ENCODE data around the gene COX7C.
A peak's percentile ranks its signal among the peaks of the same experiment; 100 is the strongest.

COX7C gene

GRCh38 chr5:86665984-86666760, 48.4 kb downstream of the COX7C start:
- no peaks in the 10 kb centered on the region for H3K4me1 ChIP-seq (ENCODE audit: insufficient read depth, low read length)
- H4K20me1 ChIP-seq (ENCODE audit: insufficient read depth, low read length): no peaks in the 10 kb centered on the region
- no peak overlapping the region for H3K4me3 ChIP-seq (ENCODE audit: low read depth in 1 of 2, low read length in 2 of 2)
- peak; percentile 8 for DNase-seq
- H3K36me3 ChIP-seq (ENCODE audit: insufficient read depth, low read length): no peaks in the 10 kb centered on the region
- no peaks in the 10 kb centered on the region for H3K79me2 ChIP-seq (ENCODE audit: insufficient read depth, low read length)
- H3K9me3 ChIP-seq (ENCODE audit: insufficient read depth, low read length, severe bottlenecking): no peaks in the 10 kb centered on the region
- TF ChIP-seq, protein P1, sequence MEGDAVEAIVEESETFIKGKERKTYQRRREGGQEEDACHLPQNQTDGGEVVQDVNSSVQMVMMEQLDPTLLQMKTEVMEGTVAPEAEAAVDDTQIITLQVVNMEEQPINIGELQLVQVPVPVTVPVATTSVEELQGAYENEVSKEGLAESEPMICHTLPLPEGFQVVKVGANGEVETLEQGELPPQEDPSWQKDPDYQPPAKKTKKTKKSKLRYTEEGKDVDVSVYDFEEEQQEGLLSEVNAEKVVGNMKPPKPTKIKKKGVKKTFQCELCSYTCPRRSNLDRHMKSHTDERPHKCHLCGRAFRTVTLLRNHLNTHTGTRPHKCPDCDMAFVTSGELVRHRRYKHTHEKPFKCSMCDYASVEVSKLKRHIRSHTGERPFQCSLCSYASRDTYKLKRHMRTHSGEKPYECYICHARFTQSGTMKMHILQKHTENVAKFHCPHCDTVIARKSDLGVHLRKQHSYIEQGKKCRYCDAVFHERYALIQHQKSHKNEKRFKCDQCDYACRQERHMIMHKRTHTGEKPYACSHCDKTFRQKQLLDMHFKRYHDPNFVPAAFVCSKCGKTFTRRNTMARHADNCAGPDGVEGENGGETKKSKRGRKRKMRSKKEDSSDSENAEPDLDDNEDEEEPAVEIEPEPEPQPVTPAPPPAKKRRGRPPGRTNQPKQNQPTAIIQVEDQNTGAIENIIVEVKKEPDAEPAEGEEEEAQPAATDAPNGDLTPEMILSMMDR (IDR thresholded peaks at IDR 0.05; ENCODE audit: borderline replicate concordance, extremely low read depth, low read length, poor library complexity, severe bottlenecking): no peak
- no peak for TF ChIP-seq EZH2 (IDR thresholded peaks at IDR 0.05; ENCODE audit: borderline replicate concordance, low read depth, low read length, severe bottlenecking)
- H3K9ac ChIP-seq (ENCODE audit: low read depth, low read length): no peak overlapping the region
- H3K27ac ChIP-seq (ENCODE audit: low read length): no peak overlapping the region
- no peaks in the 10 kb centered on the region for H3K27me3 ChIP-seq (ENCODE audit: insufficient read depth, low read length, poor library complexity)
- H2AFZ ChIP-seq (ENCODE audit: low read depth, low read length): no peak overlapping the region
- H3K4me2 ChIP-seq (ENCODE audit: insufficient read depth, low read length): no peak overlapping the region
- no peak; the same call in 2 of the 3 replicates for ATAC-seq (ENCODE audit: insufficient read depth, low read depth)

GRCh38 chr5:86666981-86667380, 49.2 kb downstream of the COX7C start:
- Histone ChIP-seq H3K4me1 (ENCODE audit: insufficient read depth, low read length) (no peaks in the 10 kb centered on the region), H3K79me2 (ENCODE audit: insufficient read depth, low read length) (no peaks in the 10 kb centered on the region), H3K4me3 (ENCODE audit: low read depth in 1 of 2, low read length in 2 of 2) (no peak overlapping the region), H4K20me1 (ENCODE audit: insufficient read depth, low read length) (no peaks in the 10 kb centered on the region), H3K27ac (ENCODE audit: low read length) (no peak overlapping the region), H2AFZ (ENCODE audit: low read depth, low read length) (no peak overlapping the region), H3K9ac (ENCODE audit: low read depth, low read length) (no peak overlapping the region), H3K27me3 (ENCODE audit: insufficient read depth, low read length, poor library complexity) (no peaks in the 10 kb centered on the region), H3K36me3 (ENCODE audit: insufficient read depth, low read length) (no peaks in the 10 kb centered on the region), H3K4me2 (ENCODE audit: insufficient read depth, low read length) (no peak overlapping the region), H3K9me3 (ENCODE audit: insufficient read depth, low read length, severe bottlenecking) (no peaks in the 10 kb centered on the region)
- no peak for TF ChIP-seq EZH2 (IDR thresholded peaks at IDR 0.05; ENCODE audit: borderline replicate concordance, low read depth, low read length, severe bottlenecking)
- TF ChIP-seq, protein P1 (IDR thresholded peaks at IDR 0.05; ENCODE audit: borderline replicate concordance, extremely low read depth, low read length, poor library complexity, severe bottlenecking): no peak
- DNase-seq (no peak), ATAC-seq (ENCODE audit: insufficient read depth, low read depth) (no peak)
